MM.1S (cell line): ENCODE data around the gene SLC24A3.

Source experiments
- DNase-seq: peaks from one replicate; pipeline ENCODE4 v3.0.0-alpha.2; 2015
- H2AFZ ChIP-seq: fragments of 300-600 bp; sonication (generic); 2 replicates; pipeline ENCODE4 v1.6.0; 2016; ENCODE audit warnings: antibody characterized with exemption, low read length
- H3F3A ChIP-seq: fragments of 300-600 bp; sonication (generic); 2 replicates; pipeline ENCODE4 v1.6.1; 2016; ENCODE audit warnings: mild to moderate bottlenecking, antibody characterized with exemption, low read length, moderate library complexity, mixed read lengths; ENCODE audit not compliant: insufficient read depth
- H3K27ac ChIP-seq: fragments of 300-600 bp; sonication (generic); 2 replicates; pipeline ENCODE4 v1.5.1; 2016; ENCODE audit warnings: mild to moderate bottlenecking, low read length
- H3K27me3 ChIP-seq: fragments of 300-600 bp; sonication (generic); replicated peaks from 2 replicates; pipeline ENCODE4 v1.6.0; 2016; ENCODE audit warnings: low read length; ENCODE audit not compliant: insufficient read depth
- H3K36me3 ChIP-seq: fragments of 300-600 bp; sonication (generic); replicated peaks from 2 replicates; pipeline ENCODE4 v1.6.1; 2016; ENCODE audit warnings: mild to moderate bottlenecking, low read length, mixed read lengths; ENCODE audit not compliant: insufficient read depth
- H3K4me1 ChIP-seq: fragments of 300-600 bp; sonication (generic); 2 replicates; pipeline ENCODE4 v1.6.1; 2016; ENCODE audit warnings: low read length, mixed read lengths
- H3K4me2 ChIP-seq: fragments of 300-600 bp; sonication (generic); 2 replicates; pipeline ENCODE4 v1.6.0; 2016; ENCODE audit warnings: low read depth, low read length
- H3K4me3 ChIP-seq: fragments of 300-600 bp; sonication (generic); 2 replicates; pipeline ENCODE4 v1.5.1; 2016; ENCODE audit warnings: low read length, mixed read lengths
- H3K79me2 ChIP-seq: fragments of 300-600 bp; sonication (generic); 2 replicates; pipeline ENCODE4 v1.6.1; 2016; ENCODE audit warnings: mixed run types, low read length, mixed read lengths
- H3K9ac ChIP-seq: fragments of 300-600 bp; sonication (generic); 2 replicates; pipeline ENCODE4 v1.6.1; 2016; ENCODE audit warnings: low read length, mixed read lengths
- H3K9me2 ChIP-seq: fragments of 300-600 bp; sonication (generic); replicated peaks from 2 replicates; pipeline ENCODE4 v1.6.1; 2016; ENCODE audit warnings: mild to moderate bottlenecking, low read length, mixed read lengths; ENCODE audit not compliant: insufficient read depth
- H3K9me3 ChIP-seq: fragments of 300-600 bp; sonication (generic); replicated peaks from 2 replicates; pipeline ENCODE4 v1.6.1; 2016; ENCODE audit warnings: mild to moderate bottlenecking, low read length, mixed read lengths; ENCODE audit not compliant: insufficient read depth
- H4K20me1 ChIP-seq: fragments of 300-600 bp; sonication (generic); 2 replicates; pipeline ENCODE4 v1.6.1; 2016; ENCODE audit warnings: mild to moderate bottlenecking, low read length, moderate library complexity, mixed read lengths; ENCODE audit not compliant: insufficient read depth
- CTCF ChIP-seq: fragments of 300-600 bp; sonication (generic); IDR thresholded peaks from 2 replicates; pipeline ENCODE4 v1.5.1; 2016; ENCODE audit warnings: antibody characterized with exemption, low read length, mixed read lengths
- EZH2 ChIP-seq: fragments of 300-600 bp; sonication (generic); optimal IDR thresholded peaks from 2 replicates; pipeline ENCODE3; 2017; ENCODE audit warnings: low read depth, mild to moderate bottlenecking, antibody characterized with exemption, low read length, mixed read lengths
- EZH2phosphoT487 ChIP-seq: fragments of 300-600 bp; sonication (generic); IDR thresholded peaks from 2 replicates; pipeline ENCODE4 v1.6.1; 2018; ENCODE audit warnings: antibody characterized with exemption, low read length

SLC24A3 gene

GRCh38 chr20:19765913-19766312 is 553.5 kb downstream of the SLC24A3 start:
- no peaks in the 10 kb centered on the region for H3K4me1 ChIP-seq
- H3K9me2 ChIP-seq, result no peaks in the 10 kb centered on the region
- no peaks in the 10 kb centered on the region for H3K36me3 ChIP-seq
- no peak overlapping the region for H3K9ac ChIP-seq
- no peak overlapping the region for H2AFZ ChIP-seq
- no peaks in the 10 kb centered on the region for H3K27me3 ChIP-seq
- H3K4me2 ChIP-seq, result no peak overlapping the region
- H3K27ac ChIP-seq, result no peak overlapping the region
- no peaks in the 10 kb centered on the region for H3K79me2 ChIP-seq
- H3K4me3 ChIP-seq, result no peak overlapping the region
- DNase-seq, result no peak
- no peaks in the 10 kb centered on the region for H3F3A ChIP-seq
- TF ChIP-seq CTCF (no peak), EZH2phosphoT487 (no peak)
- H3K9me3 ChIP-seq, result no peaks in the 10 kb centered on the region
- H4K20me1 ChIP-seq, result no peaks in the 10 kb centered on the region

- Histone ChIP-seq H3K9ac (no peak overlapping the region), H3K36me3 (no peaks in the 10 kb centered on the region), H3K79me2 (no peaks in the 10 kb centered on the region), H3K4me3 (no peak overlapping the region), H2AFZ (no peak overlapping the region), H4K20me1 (no peaks in the 10 kb centered on the region), H3K4me1 (no peaks in the 10 kb centered on the region), H3F3A (no peaks in the 10 kb centered on the region), H3K4me2 (no peak overlapping the region), H3K27me3 (no peaks in the 10 kb centered on the region), H3K9me2 (no peaks in the 10 kb centered on the region), H3K27ac (no peak overlapping the region), H3K9me3 (no peaks in the 10 kb centered on the region)
- TF ChIP-seq EZH2, result no peak
- TF ChIP-seq CTCF, result no peak
- no peak for TF ChIP-seq EZH2phosphoT487
- DNase-seq, result no peak
These were observed 554.6 kb downstream of the SLC24A3 start for GRCh38 chr20:19767070-19767469.

GRCh38 chr20:19768325-19768842 is 555.9 kb downstream of the SLC24A3 start:
- Histone ChIP-seq H3K27ac (no peak overlapping the region), H3K36me3 (no peaks in the 10 kb centered on the region), H3K4me1 (peaks cover 8% of the 10 kb centered on the region), H2AFZ (no peak overlapping the region), H4K20me1 (no peaks in the 10 kb centered on the region), H3K9me3 (no peaks in the 10 kb centered on the region), H3K79me2 (no peaks in the 10 kb centered on the region), H3K4me2 (no peak overlapping the region), H3K9me2 (no peaks in the 10 kb centered on the region), H3K27me3 (no peaks in the 10 kb centered on the region), H3K4me3 (no peak overlapping the region), H3K9ac (no peak overlapping the region), H3F3A (no peaks in the 10 kb centered on the region)
- DNase-seq, result no peak
- TF ChIP-seq EZH2phosphoT487, result no peak
- no peak for TF ChIP-seq EZH2
- no peak for TF ChIP-seq CTCF
